CD4-positive, alpha-beta T cell treated with Interleukin-4 for 4 hours (primary cell): ENCODE data around the gene SLC6A1.
A peak's percentile ranks its signal among the peaks of the same experiment; 100 is the strongest.

Experiments
- DNase-seq: peaks from one replicate; pipeline ENCODE4 v3.0.0-alpha.2; 2020

SLC6A1 gene

GRCh38 chr3:10972072-10972782, 20.3 kb upstream of the SLC6A1 start:
- DNase-seq: no peak

- DNase-seq: no peak
These were observed 19.4 kb upstream of the SLC6A1 start for GRCh38 chr3:10973046-10973595.

DNA sequence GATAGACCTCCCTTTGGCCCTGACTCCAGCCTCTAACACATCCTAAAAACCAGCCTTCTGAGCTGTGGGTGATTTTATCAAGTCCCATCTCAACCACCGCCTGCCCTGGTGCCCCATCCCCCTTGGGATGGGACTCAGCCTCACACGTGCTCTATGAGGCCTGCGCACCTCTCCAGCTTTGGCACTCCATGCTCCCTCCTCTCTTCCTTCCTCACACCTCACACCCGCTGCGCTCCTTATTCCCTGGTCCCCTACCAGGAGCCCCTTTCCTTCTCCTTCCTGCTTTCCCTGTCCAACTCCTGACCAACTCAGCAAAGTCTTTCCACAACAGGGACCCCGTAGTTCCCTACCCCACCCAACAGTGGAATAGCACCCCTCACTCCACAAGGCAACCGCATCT, 18.4 kb upstream of the SLC6A1 start:
- DNase-seq: no peak

- DNase-seq: no peak
These were observed 17.7 kb upstream of the SLC6A1 start for GRCh38 chr3:10974746-10975375.

GRCh38 chr3:10975695-10976234, 16.8 kb upstream of the SLC6A1 start:
- no peak for DNase-seq

- no peak for DNase-seq
These were observed 15.8 kb upstream of the SLC6A1 start for GRCh38 chr3:10976770-10977169.

DNA sequence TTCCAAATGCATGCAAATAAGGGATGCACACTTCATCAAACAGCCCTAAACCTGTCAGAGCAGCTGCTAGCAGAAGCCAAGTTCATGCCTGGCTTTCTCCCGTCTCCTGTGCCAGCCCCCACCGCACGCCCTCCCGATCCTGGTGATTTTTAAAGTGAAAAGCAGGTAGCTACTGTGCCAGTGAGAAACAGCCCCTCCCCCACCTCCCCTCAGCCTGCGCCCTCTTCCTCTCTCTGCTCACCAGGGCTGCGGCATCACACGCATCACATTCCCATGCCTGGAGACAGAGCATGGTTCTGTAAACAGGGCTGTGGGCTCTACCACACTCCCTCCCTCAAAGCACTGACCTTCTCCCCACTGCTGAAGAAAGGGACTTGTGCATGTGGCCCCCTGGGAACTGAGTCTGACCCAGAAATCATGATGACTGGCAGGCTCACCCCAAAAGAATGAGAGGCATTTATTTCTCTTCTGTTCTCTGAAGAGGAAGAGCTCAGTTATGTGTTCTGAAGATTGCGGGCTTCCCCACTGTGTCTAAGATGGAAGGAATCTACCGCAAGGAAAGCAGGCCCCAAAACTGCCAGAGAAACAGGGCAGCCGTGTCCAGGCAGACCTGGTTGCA, 14.5 kb upstream of the SLC6A1 start:
- no peak for DNase-seq

DNA sequence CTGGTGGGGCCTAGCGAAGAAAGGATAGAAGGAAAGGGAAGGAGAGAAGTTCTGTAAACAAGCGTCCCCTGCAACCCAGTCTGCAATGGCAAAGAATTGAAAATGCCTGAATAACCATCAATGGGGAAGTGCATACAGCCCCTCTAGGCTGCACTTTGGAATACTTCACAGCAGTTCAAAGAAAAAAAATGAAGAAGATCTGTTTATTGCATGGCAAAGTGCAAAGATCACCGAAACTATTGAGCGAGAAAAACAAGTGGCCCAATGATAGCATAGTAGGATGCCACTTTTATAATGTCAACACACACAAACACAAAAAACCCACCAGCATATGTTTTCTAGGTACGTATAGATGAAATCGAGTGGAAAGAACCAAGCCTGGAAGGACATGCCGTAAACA, 13.6 kb upstream of the SLC6A1 start:
- DNase-seq: no peak

DNA sequence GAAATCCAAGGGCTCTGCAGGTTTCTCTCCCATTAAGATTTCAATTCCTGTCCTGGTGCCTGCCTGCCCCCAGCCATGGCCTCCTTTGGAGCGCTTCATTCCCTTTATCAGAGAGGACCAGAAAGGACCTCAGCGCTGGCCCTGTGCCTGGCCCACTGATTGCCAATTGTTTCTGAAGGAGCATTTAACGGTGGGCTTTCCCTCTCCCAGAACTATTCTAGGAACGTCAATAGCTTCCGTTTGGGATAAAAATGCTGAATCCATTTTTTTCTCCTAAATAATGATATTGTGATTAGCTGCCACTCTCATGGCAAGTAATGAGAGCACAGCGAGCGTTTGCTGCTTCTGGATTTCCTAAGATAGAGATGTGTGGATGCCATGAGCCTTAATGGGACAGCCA, 12.2 kb upstream of the SLC6A1 start:
- DNase-seq: no peak

GRCh38 chr3:10981031-10981430, 11.5 kb upstream of the SLC6A1 start:
- no peak for DNase-seq

- no peak for DNase-seq
These were observed 10.6 kb upstream of the SLC6A1 start for GRCh38 chr3:10981961-10982360.

GRCh38 chr3:10982782-10983181, 9.8 kb upstream of the SLC6A1 start:
- no peak for DNase-seq

GRCh38 chr3:10983219-10983916, 9.2 kb upstream of the SLC6A1 start:
- peak; percentile 23 for DNase-seq

- no peak for DNase-seq
These were observed 8.1 kb upstream of the SLC6A1 start for GRCh38 chr3:10984371-10984896.

DNA sequence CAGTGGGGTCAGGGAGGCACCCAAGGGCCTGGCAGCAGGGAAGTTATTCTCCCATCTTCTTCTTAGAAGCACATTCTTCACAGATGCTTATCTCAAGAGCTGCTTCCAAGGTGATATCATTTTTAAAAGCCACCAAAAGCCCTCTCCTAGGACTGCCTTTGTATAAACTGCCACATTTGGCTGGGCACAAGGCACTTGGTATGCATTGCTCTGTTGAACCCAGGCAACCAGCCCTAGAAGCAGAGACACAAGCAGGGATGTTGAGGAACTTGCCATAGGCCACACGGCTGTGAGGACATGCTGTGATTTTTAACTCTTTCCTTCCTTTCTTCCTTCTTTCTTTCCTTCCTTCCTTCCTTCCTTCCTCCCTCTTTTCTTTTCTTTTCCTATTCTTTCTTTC, 7.4 kb upstream of the SLC6A1 start:
- DNase-seq: no peak

DNA sequence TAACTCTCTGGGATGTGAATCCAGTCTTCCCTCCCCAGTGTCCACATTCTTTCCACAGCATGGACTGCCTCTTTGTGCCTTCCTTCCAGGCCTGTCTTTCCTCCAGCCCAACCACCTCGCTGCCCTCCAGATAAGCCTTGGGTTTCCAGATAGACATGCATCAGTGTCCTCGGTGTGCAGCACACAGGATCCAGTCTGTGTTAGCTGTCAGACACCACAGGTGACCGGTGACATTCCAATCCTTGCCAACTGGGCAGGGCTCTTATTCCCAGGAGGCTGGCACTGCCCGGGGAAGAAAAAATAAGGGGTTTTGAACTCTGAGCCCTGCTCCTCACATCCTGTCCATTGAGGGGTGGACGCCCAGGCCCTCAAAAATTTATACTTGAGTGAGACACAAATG, 6.0 kb upstream of the SLC6A1 start:
- DNase-seq: no peak

DNA sequence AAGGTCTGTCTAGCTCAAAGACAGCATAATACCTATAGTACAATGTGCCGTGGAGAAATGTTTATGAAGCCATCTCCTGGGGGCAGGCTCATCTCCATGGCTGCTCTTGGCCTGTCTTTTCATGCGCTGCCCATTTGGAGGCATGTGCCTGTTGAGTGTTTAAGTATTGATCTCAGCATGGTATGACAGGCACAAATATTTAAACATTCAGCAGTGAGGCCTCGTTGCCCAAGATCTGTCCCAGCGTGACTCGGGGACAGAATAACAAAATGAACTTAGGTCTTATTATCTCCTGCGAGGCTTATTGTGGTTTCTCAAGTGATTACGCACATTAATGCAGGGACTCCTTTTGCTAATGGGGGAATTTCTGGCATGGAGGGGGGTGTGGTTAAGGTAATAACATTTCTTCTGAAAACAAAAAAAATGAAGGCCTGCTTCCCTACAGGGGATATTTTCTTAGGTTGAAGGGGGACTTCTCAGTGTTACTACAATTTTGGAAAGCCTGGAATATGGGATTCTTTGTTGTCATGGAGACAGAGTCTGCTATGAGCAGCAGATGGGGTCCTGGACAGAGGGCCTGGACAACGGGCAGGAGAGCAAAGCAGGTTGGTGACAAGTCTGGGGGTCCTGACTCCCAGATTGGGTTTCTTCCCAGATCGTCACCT, 4.4 kb upstream of the SLC6A1 start:
- DNase-seq: no peak

GRCh38 chr3:10988991-10989484, 3.5 kb upstream of the SLC6A1 start:
- no peak for DNase-seq

GRCh38 chr3:10992943-10993728, 588 bp downstream of the SLC6A1 start:
- DNase-seq: no peak

GRCh38 chr3:10993729-10994065, 1.1 kb downstream of the SLC6A1 start:
- no peak for DNase-seq

DNA sequence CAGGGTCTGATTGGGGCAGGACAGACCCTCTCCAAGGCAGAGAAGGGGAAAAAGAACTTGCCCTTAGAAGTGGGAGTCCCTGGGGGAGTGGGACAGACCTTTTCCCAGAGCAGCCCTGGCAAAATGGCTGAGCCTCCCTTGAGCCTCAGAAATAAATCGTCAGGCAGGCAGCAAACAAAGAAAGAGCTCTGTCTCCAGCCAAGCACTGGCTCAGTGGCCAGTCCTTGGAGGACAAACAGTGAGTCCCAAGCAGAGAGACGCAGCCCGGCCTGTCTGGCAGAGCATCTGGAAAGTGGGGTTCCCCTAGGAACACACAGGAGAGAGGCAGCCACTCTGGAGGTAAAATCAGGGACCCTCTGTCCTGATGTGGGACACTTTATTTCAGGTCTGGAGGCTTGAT, 1.8 kb downstream of the SLC6A1 start:
- no peak for DNase-seq

- DNase-seq: no peak
These were observed 3.3 kb downstream of the SLC6A1 start for GRCh38 chr3:10995871-10996270.
